Liver (tissue), 9 donors: ENCODE results near the gene DAPK2. TPM values are rescaled to one million over a fixed set of nuclear protein-coding genes. Genes with fewer than 3 reads are reported as not detected.

Source experiments
- DNase-seq: peaks from one replicate; pipeline ENCODE4 v3.0.0-alpha.2; 2017; ENCODE audit warnings: low spot score
- H3K27ac ChIP-seq, 2 donors: one replicate each; pipeline ENCODE4 v1.7.0; 2013; ENCODE audit warnings: inconsistent platforms in 2 of 2, low read length in 2 of 2, control low read depth in 1 of 2, low read depth in 1 of 2, mild to moderate bottlenecking in 1 of 2
- H3K27me3 ChIP-seq, 4 donors: one replicate each; pipeline versions ENCODE4 v1.6.1 to v1.7.0; 2013; ENCODE audit warnings: low read length in 3 of 4, inconsistent platforms in 1 of 4, mild to moderate bottlenecking in 1 of 4, moderate library complexity in 1 of 4; ENCODE audit not compliant: control insufficient read depth in 4 of 4, insufficient read depth in 4 of 4
- H3K36me3 ChIP-seq, 4 donors: one replicate each; pipeline versions ENCODE4 v1.6.1 to v1.7.0; 2013; ENCODE audit warnings: low read length in 3 of 4, mild to moderate bottlenecking in 3 of 4, low read depth in 1 of 4, moderate library complexity in 1 of 4; ENCODE audit not compliant: control insufficient read depth in 4 of 4, insufficient read depth in 3 of 4
- H3K4me1 ChIP-seq, 4 donors: one replicate each; pipeline versions ENCODE4 v1.6.1 to v1.7.0; 2013; ENCODE audit warnings: low read length in 3 of 4, mild to moderate bottlenecking in 3 of 4, moderate library complexity in 1 of 4; ENCODE audit not compliant: control insufficient read depth in 4 of 4, insufficient read depth in 4 of 4
- H3K4me3 ChIP-seq, 3 donors: one replicate each; pipeline versions ENCODE4 v1.6.1 to v1.7.0; 2013; ENCODE audit warnings: low read length in 3 of 3, control low read depth in 1 of 3, low read depth in 1 of 3, mild to moderate bottlenecking in 1 of 3
- H3K9ac ChIP-seq, 2 donors: one replicate each; pipeline ENCODE4 v1.7.0; 2013; ENCODE audit warnings: low read length in 2 of 2, mild to moderate bottlenecking in 2 of 2, moderate library complexity in 2 of 2, control low read depth in 1 of 2, low read depth in 1 of 2
- H3K9me3 ChIP-seq, 4 donors: one replicate each; pipeline versions ENCODE4 v1.6.1 to v1.7.0; 2013; ENCODE audit warnings: low read length in 3 of 4; ENCODE audit not compliant: control insufficient read depth in 4 of 4
- ATF3 ChIP-seq: IDR thresholded peaks from 2 replicates; pipeline ENCODE4 v1.6.1; 2016; ENCODE audit warnings: antibody characterized with exemption
- CTCF ChIP-seq: fragments of 150-350 bp; IDR thresholded peaks from 2 replicates; pipeline ENCODE4 v1.5.1; 2017; ENCODE audit warnings: improper control_type of control experiment, low read depth, low read length; ENCODE audit not compliant: missing input control
- EGR1 ChIP-seq, 2 donors: IDR thresholded peaks; 2 replicates each; pipeline ENCODE4 v1.6.1; 2016 to 2018; ENCODE audit warnings: antibody characterized with exemption in 2 of 2, low read depth in 2 of 2
- FOXA1 ChIP-seq: IDR thresholded peaks from 2 replicates; pipeline ENCODE4 v1.6.1; 2016; ENCODE audit warnings: antibody characterized with exemption
- FOXA2 ChIP-seq: IDR thresholded peaks from 2 replicates; pipeline ENCODE4 v1.6.1; 2016; ENCODE audit warnings: antibody characterized with exemption
- GABPA ChIP-seq, 2 donors: IDR thresholded peaks in 1 of 2; conservative IDR thresholded peaks in 1 of 2; 2 replicates each; pipeline ENCODE4 v1.6.1; 2016; ENCODE audit warnings: antibody characterized with exemption in 2 of 2, mild to moderate bottlenecking in 1 of 2, moderate library complexity in 1 of 2
- HNF4A ChIP-seq, 2 donors: conservative IDR thresholded peaks; 2 replicates each; pipeline ENCODE4 v1.6.1; 2016; ENCODE audit warnings: antibody characterized with exemption in 2 of 2, mild to moderate bottlenecking in 2 of 2
- HNF4G ChIP-seq: IDR thresholded peaks from 2 replicates; pipeline ENCODE4 v1.6.1; 2016; ENCODE audit warnings: antibody characterized with exemption
- JUND ChIP-seq, 2 donors: IDR thresholded peaks; 2 replicates each; pipeline ENCODE4 v1.6.1; 2016; ENCODE audit warnings: antibody characterized with exemption in 2 of 2
- NR2F2 ChIP-seq: IDR thresholded peaks from 2 replicates; pipeline ENCODE4 v1.6.1; 2016; ENCODE audit warnings: antibody characterized with exemption
- RAD21 ChIP-seq, 2 donors: IDR thresholded peaks; 2 replicates each; pipeline ENCODE4 v1.6.1; 2016; ENCODE audit warnings: antibody characterized with exemption in 2 of 2, mild to moderate bottlenecking in 2 of 2
- RXRA ChIP-seq, 2 donors: IDR thresholded peaks; 2 replicates each; pipeline ENCODE4 v1.6.1; 2017 to 2018; ENCODE audit warnings: antibody characterized with exemption in 2 of 2, mild to moderate bottlenecking in 1 of 2
- SP1 ChIP-seq: IDR thresholded peaks from 2 replicates; pipeline ENCODE4 v1.6.1; 2018; ENCODE audit warnings: antibody characterized with exemption, mild to moderate bottlenecking
- TAF1 ChIP-seq: conservative IDR thresholded peaks from 2 replicates; pipeline ENCODE4 v1.6.1; 2016; ENCODE audit warnings: antibody characterized with exemption, mild to moderate bottlenecking
- YY1 ChIP-seq: IDR thresholded peaks from 2 replicates; pipeline ENCODE4 v1.6.1; 2016; ENCODE audit warnings: antibody characterized with exemption, mild to moderate bottlenecking
- ZBTB33 ChIP-seq: IDR thresholded peaks from 2 replicates; pipeline ENCODE4 v1.6.1; 2016; ENCODE audit warnings: antibody characterized with exemption
- WGBS: extraction: QIAGEN DNeasy Blood & Tissue Kit; methylation state at CpG from one replicate; pipeline ENCODE4 v1.1.7; 2013; 5-methylcytosine and 5-hydroxymethylcytosine counted together
- polyA plus RNA-seq, 2 donors: library from polyadenylated mRNA; stranded (reverse) in 1 of 2; unstranded in 1 of 2; fragments of 200-250 nt in 1 of 2; fragments of >200 nt in 1 of 2; fragmentation: Nextera tagmentation in 1 of 2; extraction: Ambion mirVana in 1 of 2; gene quantifications; one replicate each; pipeline versions ENCODE4 v1.2.1 to v1.2.3, GENCODE V29; 2013 to 2015
- total RNA-seq, 2 donors: library from RNA; depleted of rRNA; stranded (reverse); fragments of >200 nt; gene quantifications; one replicate each; pipeline ENCODE4 v1.2.3, GENCODE V29; 2014
- TF ChIP-seq, protein P1 (sequence below): IDR thresholded peaks from 2 replicates; pipeline ENCODE4 v1.6.1; 2016; ENCODE audit warnings: antibody characterized with exemption, mild to moderate bottlenecking
- TF ChIP-seq, protein P2 (sequence below): IDR thresholded peaks from 2 replicates; pipeline ENCODE4 v1.6.1; 2016; ENCODE audit warnings: antibody characterized with exemption
- donor health status: healthy.
- donor health status: healthy.
- donor health status: healthy.
- donor health status: healthy.
- donor health status: healthy.

The DAPK2 gene
- total and polyA plus RNA-seq, 4 donors: 1.0 to 3.6 (median 1.1) TPM

DNA sequence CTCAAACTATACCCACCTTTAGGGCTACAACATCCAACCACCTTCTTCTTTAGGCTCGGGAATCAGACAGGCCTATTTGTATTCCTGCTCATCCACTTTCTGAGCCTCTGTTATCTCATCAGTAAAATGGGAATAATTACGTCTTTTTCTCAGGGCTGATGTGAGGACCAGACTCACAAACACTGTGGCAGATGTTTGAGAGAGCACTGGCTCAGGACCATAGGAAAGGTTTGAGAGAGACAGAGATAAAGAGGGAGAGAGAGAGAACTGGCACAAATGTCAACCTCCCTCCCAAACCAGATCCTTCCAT lies 4.8 kb upstream of the DAPK2 start (continued):
- TF ChIP-seq, protein P1, sequence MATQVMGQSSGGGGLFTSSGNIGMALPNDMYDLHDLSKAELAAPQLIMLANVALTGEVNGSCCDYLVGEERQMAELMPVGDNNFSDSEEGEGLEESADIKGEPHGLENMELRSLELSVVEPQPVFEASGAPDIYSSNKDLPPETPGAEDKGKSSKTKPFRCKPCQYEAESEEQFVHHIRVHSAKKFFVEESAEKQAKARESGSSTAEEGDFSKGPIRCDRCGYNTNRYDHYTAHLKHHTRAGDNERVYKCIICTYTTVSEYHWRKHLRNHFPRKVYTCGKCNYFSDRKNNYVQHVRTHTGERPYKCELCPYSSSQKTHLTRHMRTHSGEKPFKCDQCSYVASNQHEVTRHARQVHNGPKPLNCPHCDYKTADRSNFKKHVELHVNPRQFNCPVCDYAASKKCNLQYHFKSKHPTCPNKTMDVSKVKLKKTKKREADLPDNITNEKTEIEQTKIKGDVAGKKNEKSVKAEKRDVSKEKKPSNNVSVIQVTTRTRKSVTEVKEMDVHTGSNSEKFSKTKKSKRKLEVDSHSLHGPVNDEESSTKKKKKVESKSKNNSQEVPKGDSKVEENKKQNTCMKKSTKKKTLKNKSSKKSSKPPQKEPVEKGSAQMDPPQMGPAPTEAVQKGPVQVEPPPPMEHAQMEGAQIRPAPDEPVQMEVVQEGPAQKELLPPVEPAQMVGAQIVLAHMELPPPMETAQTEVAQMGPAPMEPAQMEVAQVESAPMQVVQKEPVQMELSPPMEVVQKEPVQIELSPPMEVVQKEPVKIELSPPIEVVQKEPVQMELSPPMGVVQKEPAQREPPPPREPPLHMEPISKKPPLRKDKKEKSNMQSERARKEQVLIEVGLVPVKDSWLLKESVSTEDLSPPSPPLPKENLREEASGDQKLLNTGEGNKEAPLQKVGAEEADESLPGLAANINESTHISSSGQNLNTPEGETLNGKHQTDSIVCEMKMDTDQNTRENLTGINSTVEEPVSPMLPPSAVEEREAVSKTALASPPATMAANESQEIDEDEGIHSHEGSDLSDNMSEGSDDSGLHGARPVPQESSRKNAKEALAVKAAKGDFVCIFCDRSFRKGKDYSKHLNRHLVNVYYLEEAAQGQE: no peak
- TF ChIP-seq NR2F2 (no peak), RXRA (IDR thresholded peaks at IDR 0.05) (no peak), JUND (IDR thresholded peaks at IDR 0.05) (no peak), FOXA2 (no peak)
- TF ChIP-seq, protein P2, sequence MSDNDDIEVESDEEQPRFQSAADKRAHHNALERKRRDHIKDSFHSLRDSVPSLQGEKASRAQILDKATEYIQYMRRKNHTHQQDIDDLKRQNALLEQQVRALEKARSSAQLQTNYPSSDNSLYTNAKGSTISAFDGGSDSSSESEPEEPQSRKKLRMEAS: no peak

GRCh38 chr15:64050281-64051092 lies 4.2 kb upstream of the DAPK2 start:
- DNase-seq: no peak
- 58% methylated on average over 8 of the region's 8 CpGs for WGBS
- Histone ChIP-seq H3K4me3 (no peak overlapping the region), H3K27ac (no peak overlapping the region), H3K9me3 (no peaks in the 10 kb centered on the region), H3K36me3 (no peaks in the 10 kb centered on the region), H3K4me1 (peaks cover 8 to 21% (median 12%) of the 10 kb centered on the region in 4 donors), H3K27me3 (no peaks in the 10 kb centered on the region), H3K9ac (no peak overlapping the region)
- peak; percentile 16 for TF ChIP-seq SP1
- TF ChIP-seq CTCF: no peak
- no peak for TF ChIP-seq YY1
- TF ChIP-seq JUND (IDR thresholded peaks at IDR 0.05): no peak
- TF ChIP-seq RXRA (IDR thresholded peaks at IDR 0.05): peak; percentile 55 to 60
- no peak for TF ChIP-seq HNF4G
- no peak for TF ChIP-seq FOXA2
- peak in 1 of 2 donors; percentile 34 for TF ChIP-seq HNF4A (conservative IDR thresholded peaks at IDR 0.05)
- TF ChIP-seq EGR1 (IDR thresholded peaks at IDR 0.05; ENCODE audit: low read depth in 2 of 2): no peak
- TF ChIP-seq ATF3: no peak
- TF ChIP-seq, protein P2: no peak
- no peak for TF ChIP-seq FOXA1
- no peak for TF ChIP-seq NR2F2
- TF ChIP-seq TAF1: no peak
- no peak for TF ChIP-seq ZBTB33
- TF ChIP-seq RAD21 (IDR thresholded peaks at IDR 0.05): peak in 1 of 2 donors; percentile 23
- TF ChIP-seq, protein P1: no peak
- no peak for TF ChIP-seq GABPA (IDR thresholded peaks at IDR 0.05 in 1 of 2, conservative IDR thresholded peaks at IDR 0.05 in 1 of 2)
